Stimulated activated CD8-positive, alpha-beta memory T cell treated with anti-CD3 and anti-CD28 coated beads, Interleukin-12 subunit alpha, Interleukin-12 subunit beta, amount 100 ng/mL, for 24 hours (primary cell): Measurements from ENCODE around the gene TCEAL1.
"Not testable (repeated sequence)": the region's sequence is repeated elsewhere in the genome, so short reads cannot be mapped to it uniquely, and the experiment has no call there.

Experiments used
- DNase-seq: peaks from one replicate; pipeline ENCODE4 v3.0.0-alpha.2; 2020; ENCODE audit errors: extremely low read depth

Gene TCEAL1

DNA sequence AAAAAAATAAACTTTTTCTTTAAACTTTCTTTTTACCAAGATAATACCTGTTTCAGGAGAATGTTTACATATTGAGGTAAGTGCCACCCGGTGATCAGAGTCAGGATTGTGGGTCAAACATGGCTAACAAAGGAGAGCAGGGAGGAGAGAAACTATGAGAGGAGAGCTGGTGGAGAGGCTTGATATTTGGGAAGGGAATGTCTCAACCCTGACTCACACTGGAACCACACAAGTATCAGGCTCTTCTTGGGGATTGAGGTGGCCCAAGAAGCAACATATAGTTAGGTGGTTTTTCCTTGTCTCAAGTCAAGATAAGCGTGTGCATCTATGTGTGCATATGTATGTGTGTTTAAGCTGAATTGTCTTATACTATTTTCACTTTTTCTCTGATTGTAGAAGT lies 6.7 kb downstream of the TCEAL1 start:
- DNase-seq, result no peak

DNA sequence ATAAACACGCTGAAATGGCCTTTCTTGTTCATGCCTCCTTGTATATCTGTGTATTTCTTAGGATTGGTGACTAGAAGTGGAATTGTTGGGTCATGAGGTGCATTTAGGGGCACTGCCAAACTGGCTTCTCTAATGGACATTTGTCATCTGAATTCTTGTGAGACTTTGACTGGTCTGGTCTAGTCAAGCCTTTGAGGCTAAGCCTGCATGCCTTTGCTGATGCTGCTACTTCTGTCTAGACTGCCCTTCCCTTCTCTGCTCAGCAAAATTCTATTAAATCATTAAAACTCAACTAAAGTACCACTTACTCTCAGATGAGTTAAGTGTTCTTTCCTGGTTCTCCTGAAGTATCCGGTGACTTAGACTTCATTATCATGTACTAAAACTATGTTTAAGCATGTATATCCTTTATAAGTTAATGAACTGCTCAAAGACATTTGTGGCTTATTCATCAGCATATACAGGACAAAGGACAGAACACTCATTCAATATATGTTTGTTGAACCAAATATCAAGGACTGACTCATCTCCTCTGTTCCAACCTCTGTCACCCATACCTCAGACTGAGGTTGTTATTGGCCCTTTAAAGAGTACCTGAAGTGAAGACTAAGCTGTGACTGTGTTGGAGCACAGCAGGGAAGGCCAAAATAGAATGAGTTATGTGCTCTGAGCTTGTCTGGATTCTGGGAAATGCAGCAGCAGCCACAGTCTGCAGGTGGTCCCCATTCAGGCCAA lies 9.0 kb downstream of the TCEAL1 start:
- DNase-seq, result no peak

DNA sequence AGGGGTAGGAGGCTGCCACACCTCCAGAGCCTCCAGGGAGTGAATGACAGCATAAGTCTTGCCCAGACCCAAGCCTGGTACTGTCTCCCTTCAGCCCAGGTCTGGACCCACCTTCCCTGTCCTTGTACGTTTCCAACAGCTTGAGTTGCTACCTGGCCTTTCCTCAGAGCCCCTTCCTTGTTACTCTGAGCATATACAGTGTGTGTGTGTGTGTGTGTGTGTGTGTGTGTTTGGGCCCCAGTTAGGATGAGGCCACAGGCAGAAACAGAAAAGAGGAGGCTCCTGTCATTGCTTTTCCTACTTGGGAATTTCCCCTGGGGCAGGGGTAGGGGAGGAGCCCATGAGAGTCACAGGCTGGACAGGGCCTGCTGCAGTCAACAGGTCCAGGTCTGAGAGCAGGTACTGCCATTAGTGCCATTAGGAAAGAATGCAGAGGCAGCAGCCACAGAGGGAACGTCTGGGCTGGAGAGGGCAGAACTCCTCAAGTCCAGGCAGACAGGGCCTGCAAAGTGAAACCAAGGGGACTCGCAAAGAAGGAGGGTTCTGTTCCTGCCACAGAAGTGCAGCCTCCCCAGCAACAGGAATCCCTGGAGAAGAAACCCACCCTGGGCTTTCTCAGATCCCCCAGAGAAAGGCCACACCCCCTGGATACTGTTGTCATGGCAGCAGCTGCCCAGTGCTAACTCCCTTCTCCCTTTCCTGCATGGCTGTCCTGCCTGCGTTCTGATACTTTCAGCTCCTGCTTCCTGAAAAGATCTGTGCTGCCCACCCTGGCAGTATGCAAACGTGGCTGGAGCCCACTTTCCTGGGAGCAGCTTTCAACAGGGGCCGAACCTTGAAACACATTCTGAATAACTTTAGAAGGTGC lies 9.9 kb downstream of the TCEAL1 start:
- DNase-seq, result not testable (repeated sequence)

- no peak for DNase-seq
These were observed 11.8 kb downstream of the TCEAL1 start for GRCh38 chrX:103640401-103641155.

DNA sequence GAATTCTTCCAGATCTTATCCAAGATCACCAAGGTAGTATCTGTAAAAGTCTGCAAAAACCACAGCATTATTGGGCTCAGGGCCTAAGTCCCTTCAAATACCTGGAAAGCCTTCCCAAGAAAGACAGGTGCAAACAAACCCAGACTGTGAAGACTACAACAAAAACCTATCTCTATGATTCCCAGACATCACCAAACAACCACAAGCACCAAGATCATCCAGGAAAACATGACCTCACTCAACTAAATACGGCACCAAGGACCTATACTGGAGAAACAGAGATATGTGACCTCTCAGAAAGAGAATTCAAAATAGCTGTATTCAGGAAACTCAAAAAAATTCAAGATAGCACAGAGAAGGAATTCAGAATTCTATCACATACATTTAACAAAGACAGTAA lies 15.3 kb downstream of the TCEAL1 start:
- DNase-seq, result no peak

DNA sequence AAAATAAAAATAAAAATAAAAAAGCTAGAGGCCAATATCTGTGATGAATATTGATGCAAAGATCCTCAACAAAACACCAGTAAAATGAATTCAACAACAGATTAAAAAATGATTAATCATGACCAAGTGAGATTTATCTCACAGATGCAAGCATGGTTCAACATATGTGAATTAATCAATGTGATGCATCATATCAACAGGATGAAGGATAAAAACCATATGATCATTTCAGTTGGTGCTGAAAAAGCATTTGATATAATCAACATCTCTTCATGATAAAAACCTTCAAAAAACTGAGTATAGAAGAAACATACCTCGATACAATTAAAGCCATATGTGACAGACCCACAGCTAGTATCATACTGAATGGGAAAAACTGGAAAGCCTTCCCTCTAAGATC lies 18.9 kb downstream of the TCEAL1 start:
- no peak for DNase-seq

GRCh38 chrX:103651151-103651773 lies 22.5 kb downstream of the TCEAL1 start:
- no peak for DNase-seq

- DNase-seq, result not testable (repeated sequence)
These were observed 26.6 kb downstream of the TCEAL1 start for GRCh38 chrX:103655230-103656000.

GRCh38 chrX:103656617-103657016 lies 27.8 kb downstream of the TCEAL1 start:
- no peak for DNase-seq

DNA sequence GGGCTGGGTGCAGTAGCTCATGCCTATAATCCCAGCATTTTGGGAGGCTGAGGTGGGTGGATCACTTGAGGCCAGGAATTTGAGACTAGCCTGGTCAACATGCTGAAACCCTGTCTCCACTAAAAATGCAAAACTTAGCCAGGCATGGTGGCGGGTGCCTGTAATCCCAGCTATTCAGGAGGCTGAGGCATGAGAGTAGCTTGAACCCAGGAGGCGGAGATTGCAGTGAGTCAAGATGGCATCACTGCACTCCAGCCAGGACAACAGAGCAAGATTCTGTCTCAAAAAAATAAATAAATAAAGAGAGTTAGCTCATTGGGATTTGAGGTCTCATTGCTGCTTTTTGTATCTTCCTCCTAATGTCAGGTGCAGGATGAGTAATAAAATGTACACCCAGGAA lies 28.3 kb downstream of the TCEAL1 start:
- DNase-seq, result not testable (repeated sequence)

GRCh38 chrX:103658681-103659433 lies 30.1 kb downstream of the TCEAL1 start:
- no peak for DNase-seq

- not testable (repeated sequence) for DNase-seq
These were observed 30.7 kb downstream of the TCEAL1 start for GRCh38 chrX:103659460-103659859.

GRCh38 chrX:103663981-103664762 lies 35.4 kb downstream of the TCEAL1 start:
- no peak for DNase-seq

DNA sequence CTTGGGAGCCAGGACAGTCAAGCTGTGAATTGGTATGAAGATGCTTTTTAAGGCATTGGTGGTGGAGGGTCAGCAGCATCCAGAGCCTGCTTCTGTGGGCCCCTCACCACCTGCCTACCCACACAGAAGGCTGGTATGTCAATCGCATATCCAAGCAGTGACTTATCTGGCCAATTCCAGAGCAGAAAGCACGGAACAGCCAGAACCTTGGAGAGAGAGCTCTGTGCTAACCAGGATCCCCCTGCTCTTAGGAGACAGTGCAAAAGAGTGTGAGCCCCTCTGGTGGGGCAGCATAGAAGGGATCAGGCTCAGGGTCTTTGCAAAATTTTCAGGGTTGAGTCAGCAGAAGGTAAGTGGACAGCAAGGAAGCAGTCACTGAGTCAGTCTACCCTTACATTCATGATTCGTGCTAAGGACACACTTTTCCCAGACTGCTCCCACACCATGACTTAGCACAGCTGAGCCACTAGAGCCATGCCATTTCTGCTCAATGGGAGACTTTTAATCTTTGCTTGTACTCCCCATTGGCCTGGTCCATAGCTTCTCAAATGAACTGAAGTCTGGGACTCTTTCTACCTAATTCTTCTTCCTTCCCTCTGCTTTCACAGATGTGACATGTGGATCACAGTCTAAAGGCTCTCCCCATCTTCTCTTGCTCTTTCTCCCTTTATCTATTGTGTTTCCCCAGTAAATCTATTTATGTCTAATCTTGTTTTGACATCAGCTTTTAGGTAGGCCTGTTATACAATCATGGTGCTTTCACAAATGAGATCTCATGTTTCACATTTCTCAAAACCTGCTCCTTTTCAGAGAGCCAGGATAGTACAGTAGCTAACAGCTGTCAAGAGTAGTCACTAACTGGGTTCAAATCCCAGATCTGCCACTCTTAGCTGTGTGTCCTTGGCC lies 37.7 kb downstream of the TCEAL1 start:
- no peak for DNase-seq

- DNase-seq, result no peak
These were observed 41.0 kb downstream of the TCEAL1 start for GRCh38 chrX:103669745-103670144.

DNA sequence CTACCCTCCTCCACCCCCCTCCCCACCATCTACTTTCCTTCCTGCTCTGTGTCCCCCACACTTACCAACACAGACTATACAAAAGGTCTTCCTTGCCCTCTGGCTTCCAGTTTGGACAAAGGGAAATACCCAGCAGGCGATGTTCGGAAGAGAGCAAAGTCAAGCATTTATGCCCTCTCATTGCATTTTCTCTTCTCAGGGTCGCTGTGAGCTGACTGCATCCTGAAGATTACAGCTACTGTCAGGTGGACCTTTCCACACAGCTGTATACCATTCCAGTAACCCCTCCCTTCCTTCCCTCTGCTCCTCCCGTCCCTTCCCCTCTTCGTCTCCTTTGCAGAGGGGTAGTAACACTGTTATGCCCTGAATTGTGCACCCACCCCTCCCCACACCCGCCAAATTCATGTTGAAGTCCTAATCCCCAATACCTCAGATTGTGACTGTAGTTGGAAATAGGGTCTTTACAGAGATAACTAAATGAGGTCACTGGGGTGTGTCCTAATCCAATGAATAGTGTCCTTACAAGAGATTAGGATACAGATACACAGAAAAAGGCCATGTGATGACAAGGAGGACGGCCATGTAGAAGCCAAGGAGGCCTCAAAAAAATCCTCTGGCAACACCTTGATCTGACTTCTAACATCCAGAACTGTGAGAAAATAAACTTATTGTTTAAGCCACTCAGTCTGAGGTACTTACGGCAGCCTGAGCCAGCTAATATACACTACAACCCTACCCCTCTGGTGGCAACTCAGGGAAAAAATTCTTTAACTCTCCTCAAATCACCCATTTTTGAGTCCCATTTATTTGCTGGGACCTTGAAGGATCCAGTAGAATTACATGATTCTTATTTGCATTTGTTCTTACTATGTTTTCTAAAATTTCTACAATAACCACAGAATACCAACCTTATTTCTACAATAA lies 46.0 kb downstream of the TCEAL1 start:
- DNase-seq, result no peak
